ENCODE measurements around the gene DHX16.
"Not testable (repeated sequence)": the region's sequence is repeated elsewhere in the genome, so short reads cannot be mapped to it uniquely, and the experiment has no call there.

The DHX16 gene

GRCh38 chr6:30672445-30673253 lies at the start of gene DHX16:
Gene DHX16 (minus strand): TSS chr6:30673006. CDS start chr6:30672841, 165 bp downstream.
- peak; percentile 94 for FAIRE-seq

GRCh38 chr6:30722025-30722279 lies 49.1 kb upstream of the DHX16 start:
- FAIRE-seq, result not testable (repeated sequence)

- no peak for FAIRE-seq
Observed at GRCh38 chr6:30721198-30722024, 48.6 kb upstream of the DHX16 start.

GRCh38 chr6:30720738-30721197 lies 48.0 kb upstream of the DHX16 start:
- FAIRE-seq, result no peak

- peak; percentile 61 for FAIRE-seq
Observed at GRCh38 chr6:30719791-30720737, 47.3 kb upstream of the DHX16 start, which contains the start of gene TUBB. Gene TUBB (plus strand): TSS chr6:30720352. CDS start chr6:30720507, 155 bp downstream.

- no peak for FAIRE-seq
Observed at GRCh38 chr6:30719356-30719755, 46.5 kb upstream of the DHX16 start.

GRCh38 chr6:30717845-30718720 lies 45.3 kb upstream of the DHX16 start:
- FAIRE-seq, result not testable (repeated sequence)

GRCh38 chr6:30717129-30717844 lies 44.5 kb upstream of the DHX16 start, which contains the start of gene MDC1:
Gene MDC1 (minus strand): TSS chr6:30717281. CDS start chr6:30715175, 2,106 bp downstream.
- peak; percentile 69 for FAIRE-seq

GRCh38 chr6:30716879-30717128 lies 44.0 kb upstream of the DHX16 start:
- no peak for FAIRE-seq

- FAIRE-seq, result no peak
Observed at GRCh38 chr6:30714263-30714662, 41.5 kb upstream of the DHX16 start.

GRCh38 chr6:30712441-30712945 lies 39.7 kb upstream of the DHX16 start:
- FAIRE-seq, result no peak

GRCh38 chr6:30711758-30712380 lies 39.1 kb upstream of the DHX16 start:
- FAIRE-seq, result no peak

GRCh38 chr6:30709101-30709868 lies 36.5 kb upstream of the DHX16 start:
- FAIRE-seq, result peak; percentile 33

GRCh38 chr6:30707281-30707850 lies 34.6 kb upstream of the DHX16 start:
- peak; percentile 89 for FAIRE-seq

GRCh38 chr6:30705620-30706019 lies 32.8 kb upstream of the DHX16 start:
- FAIRE-seq, result no peak

- no peak for FAIRE-seq
Observed at GRCh38 chr6:30703821-30704220, 31.0 kb upstream of the DHX16 start.

- FAIRE-seq, result no peak
Observed at GRCh38 chr6:30703011-30703410, 30.2 kb upstream of the DHX16 start.

GRCh38 chr6:30700340-30700739 lies 27.5 kb upstream of the DHX16 start:
- no peak for FAIRE-seq

GRCh38 chr6:30696432-30696831 lies 23.6 kb upstream of the DHX16 start:
- FAIRE-seq, result no peak
